ENCODE data around the gene KCP.

Gene KCP

DNA sequence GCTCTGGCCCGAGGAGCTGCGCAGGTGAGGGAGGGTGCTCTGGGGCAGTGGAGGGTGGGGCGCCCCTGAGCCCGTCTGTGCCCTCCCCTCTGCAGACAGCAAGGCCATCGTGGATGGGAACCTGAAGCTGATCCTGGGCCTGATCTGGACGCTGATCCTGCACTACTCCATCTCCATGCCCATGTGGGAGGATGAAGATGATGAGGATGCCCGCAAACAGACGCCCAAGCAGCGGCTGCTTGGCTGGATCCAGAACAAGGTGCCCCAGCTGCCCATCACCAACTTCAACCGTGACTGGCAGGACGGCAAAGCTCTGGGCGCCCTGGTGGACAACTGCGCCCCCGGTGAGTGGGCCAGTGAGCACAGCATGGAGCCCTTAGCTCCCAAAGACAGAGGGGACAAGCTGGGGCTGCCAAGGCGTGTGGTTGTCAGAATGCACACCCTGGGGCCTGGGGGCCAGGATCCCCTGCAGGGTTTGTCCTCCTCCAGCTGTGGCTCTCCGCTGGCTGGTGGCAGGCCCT is 75.2 kb downstream of the KCP start:
- DNase-seq (ENCODE audit: low read depth) = no peak
- no peak overlapping the region for H3K4me3 ChIP-seq (ENCODE audit: low read depth, low read length)
- no peak for TF ChIP-seq CTCF (conservative IDR thresholded peaks at IDR 0.05; ENCODE audit: low read depth, low read length)

- H3K4me3 ChIP-seq (ENCODE audit: low read depth, low read length) = no peak overlapping the region
- DNase-seq (ENCODE audit: low read depth) = peak; percentile 50
- TF ChIP-seq CTCF (conservative IDR thresholded peaks at IDR 0.05; ENCODE audit: low read depth, low read length) = no peak
Measured at GRCh38 chr7:128833946-128834325, 76.6 kb downstream of the KCP start.

DNA sequence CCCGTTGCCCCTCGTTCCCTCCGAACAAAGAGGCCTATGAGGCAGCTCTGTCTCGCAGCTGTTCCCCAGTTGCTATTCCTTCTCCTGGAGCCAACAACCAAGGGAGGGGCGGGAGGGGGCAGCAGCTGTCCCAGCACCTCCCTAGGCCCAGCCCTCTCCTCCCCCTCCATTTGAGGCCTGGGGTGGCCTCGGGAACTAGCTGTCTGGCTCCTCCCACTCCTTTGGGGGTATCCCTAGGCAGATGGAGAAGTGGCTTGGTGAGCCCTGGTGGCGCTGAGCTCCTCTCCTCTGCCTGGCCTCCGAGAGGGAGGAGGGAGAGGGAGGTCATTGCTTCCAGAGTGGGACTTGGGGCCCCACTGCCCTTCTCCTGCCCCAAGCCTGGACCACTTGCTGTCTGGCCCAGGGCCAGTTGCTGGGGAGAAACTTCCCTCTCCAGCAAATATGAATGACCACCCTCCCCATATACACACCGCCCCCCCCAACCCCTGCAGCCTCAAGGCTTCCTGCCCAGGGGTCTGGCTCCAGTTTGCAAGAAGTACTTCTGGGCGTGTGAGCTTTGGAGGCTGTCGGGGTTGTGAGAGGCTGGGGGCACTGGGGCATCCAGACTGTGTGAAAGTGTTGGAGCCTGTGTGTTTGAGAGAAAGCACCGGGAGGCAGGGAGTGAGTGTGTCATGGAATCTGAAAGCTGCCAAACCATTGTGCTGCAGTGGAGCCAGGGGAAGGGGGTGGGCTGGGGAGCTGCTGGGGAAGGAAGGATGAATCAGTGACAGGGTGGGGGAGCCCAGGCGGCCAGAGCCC is 77.2 kb downstream of the KCP start:
- peak overlapping the region; percentile 69 for H3K4me3 ChIP-seq (ENCODE audit: low read depth, low read length)

DNA sequence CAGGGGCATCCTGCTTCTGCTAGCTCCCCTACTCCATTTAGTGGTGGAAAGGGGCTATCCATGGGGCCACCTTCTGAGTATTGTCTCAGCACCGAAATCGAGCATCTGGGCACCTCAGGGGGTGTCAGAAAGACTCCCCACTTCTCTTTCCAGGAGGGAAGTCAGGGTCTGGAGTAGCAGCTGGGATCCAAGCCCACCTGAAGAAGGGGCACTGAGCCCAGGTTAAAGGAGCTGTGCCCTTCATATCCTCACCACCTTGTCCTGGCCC is 77.7 kb downstream of the KCP start:
- peak overlapping the region; percentile 69 for H3K4me3 ChIP-seq (ENCODE audit: low read depth, low read length)
- no peak for DNase-seq (ENCODE audit: low read depth)
- TF ChIP-seq CTCF (conservative IDR thresholded peaks at IDR 0.05; ENCODE audit: low read depth, low read length) = no peak

More for the DNA sequence above, 77.2 kb downstream of the KCP start:
- DNase-seq (ENCODE audit: low read depth) = peak; percentile 86
- no peak for TF ChIP-seq CTCF (conservative IDR thresholded peaks at IDR 0.05; ENCODE audit: low read depth, low read length)

DNA sequence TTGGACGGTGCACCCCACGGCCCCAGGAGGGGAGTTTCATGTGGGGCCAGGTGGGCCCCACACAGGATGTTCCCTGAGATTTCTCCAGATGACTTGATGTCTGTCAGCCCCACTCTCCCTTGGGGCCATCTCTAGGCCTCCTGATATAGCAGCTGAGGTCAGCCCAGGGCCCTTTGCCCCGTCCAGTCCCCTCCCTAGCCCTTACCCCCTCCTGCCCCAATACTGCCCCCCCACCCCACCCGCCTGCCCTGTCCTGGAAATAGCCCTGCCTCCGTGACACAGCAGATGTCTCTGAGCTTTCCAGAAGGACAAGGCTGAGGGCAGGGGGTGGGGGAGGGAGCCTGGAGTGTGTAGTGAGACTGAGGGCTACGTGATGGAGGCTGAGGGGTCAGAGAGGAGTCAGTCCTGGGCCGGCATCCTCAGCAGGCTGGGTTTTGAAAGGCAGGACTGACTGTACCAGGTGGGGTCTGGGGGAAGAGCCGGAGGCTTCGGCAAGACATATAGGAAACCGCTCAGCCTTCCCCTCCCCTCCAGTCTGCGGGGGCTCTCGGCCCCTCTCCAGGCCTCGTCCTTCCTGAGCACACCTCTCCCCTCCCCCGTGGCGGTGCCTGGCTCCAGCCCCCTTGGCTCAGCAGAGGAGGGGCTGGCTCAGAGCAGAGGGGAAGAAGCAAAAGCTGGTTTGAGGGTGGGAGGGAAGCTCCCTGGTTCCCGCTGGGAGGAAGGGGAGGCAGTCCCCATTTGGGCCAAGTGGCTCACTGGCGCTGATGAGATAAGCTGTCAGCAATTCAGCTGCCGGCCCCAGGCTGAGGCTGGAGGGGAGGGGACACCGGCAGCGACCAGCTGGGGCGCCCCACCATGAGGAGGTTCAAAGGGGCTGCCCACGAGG is 78.3 kb downstream of the KCP start:
- DNase-seq (ENCODE audit: low read depth) = peak; percentile 63
- peak overlapping the region; percentile 69 for H3K4me3 ChIP-seq (ENCODE audit: low read depth, low read length)
- TF ChIP-seq CTCF (conservative IDR thresholded peaks at IDR 0.05; ENCODE audit: low read depth, low read length) = no peak

- TF ChIP-seq CTCF (conservative IDR thresholded peaks at IDR 0.05; ENCODE audit: low read depth, low read length) = no peak
- H3K4me3 ChIP-seq (ENCODE audit: low read depth, low read length) = peak overlapping the region; percentile 69
- DNase-seq (ENCODE audit: low read depth) = peak; percentile 66
Measured at GRCh38 chr7:128831178-128831993, 79.1 kb downstream of the KCP start.

Data from choroid plexus epithelial cell (primary cell).